GM10266 (cell line): Measurements from ENCODE around the gene MYPN.

Experiments
- DNase-seq: peaks from one replicate; pipeline ENCODE4 v3.0.0; 2012; ENCODE audit errors: extremely low spot score
- TF ChIP-seq, protein P1 (sequence below): IDR thresholded peaks from 2 replicates; pipeline ENCODE4 v1.5.1; 2012; ENCODE audit warnings: mild to moderate bottlenecking, low read depth; ENCODE audit not compliant: control insufficient read depth, insufficient read depth; ENCODE audit errors: missing control alignments

The MYPN gene

DNA sequence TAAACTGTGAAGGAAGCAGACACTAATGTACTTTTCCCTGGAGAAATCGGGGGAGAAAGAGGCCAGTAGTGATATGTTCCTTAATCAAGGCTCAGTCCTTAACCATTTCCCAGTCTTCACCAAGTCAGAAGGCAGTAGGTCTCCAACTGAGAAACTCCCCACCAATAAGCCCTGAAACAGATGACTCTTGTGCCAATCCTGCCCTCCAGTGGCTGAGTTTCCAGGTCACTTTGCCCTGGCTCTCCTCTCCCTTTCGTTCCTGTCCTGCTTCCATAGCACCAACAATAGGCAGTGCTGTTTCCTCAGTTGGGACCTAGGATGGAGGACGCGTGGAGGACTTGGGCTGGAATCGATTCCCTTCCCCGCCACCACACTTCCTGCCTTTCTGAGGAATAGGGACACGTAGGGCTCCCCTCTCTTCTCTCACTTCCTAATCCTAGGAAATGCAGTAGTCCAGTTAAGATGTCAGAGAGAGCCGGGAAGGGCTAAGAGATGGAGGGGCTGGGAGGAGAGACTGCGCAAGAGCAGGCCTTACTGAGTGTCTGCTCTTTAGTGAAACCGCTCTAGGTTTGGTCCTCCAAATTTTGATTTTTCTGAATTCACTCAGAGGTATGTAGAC, 99.2 kb downstream of the MYPN start:
- TF ChIP-seq, protein P1, sequence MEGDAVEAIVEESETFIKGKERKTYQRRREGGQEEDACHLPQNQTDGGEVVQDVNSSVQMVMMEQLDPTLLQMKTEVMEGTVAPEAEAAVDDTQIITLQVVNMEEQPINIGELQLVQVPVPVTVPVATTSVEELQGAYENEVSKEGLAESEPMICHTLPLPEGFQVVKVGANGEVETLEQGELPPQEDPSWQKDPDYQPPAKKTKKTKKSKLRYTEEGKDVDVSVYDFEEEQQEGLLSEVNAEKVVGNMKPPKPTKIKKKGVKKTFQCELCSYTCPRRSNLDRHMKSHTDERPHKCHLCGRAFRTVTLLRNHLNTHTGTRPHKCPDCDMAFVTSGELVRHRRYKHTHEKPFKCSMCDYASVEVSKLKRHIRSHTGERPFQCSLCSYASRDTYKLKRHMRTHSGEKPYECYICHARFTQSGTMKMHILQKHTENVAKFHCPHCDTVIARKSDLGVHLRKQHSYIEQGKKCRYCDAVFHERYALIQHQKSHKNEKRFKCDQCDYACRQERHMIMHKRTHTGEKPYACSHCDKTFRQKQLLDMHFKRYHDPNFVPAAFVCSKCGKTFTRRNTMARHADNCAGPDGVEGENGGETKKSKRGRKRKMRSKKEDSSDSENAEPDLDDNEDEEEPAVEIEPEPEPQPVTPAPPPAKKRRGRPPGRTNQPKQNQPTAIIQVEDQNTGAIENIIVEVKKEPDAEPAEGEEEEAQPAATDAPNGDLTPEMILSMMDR = peak; percentile 55
- DNase-seq = peak; percentile 32

DNA sequence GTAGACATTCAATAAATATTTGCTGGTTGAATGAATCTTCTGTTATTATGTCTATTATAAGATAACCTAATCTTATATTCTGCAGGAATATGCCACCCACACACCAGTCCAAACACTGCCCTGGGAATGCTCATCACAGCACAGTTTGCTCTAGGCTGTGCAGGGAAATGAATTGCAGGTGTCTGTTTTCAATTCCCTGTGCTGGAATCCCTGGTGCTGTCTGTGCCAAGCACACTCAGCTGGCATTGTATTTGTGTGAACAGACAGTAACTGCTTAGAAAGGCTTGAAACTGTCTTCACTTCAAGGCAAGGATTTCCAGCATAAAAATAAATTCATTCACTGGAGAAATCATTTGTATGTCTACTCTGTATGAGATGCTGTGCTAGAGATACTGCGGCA, 102.4 kb downstream of the MYPN start:
- TF ChIP-seq, protein P1 = no peak
- no peak for DNase-seq

DNA sequence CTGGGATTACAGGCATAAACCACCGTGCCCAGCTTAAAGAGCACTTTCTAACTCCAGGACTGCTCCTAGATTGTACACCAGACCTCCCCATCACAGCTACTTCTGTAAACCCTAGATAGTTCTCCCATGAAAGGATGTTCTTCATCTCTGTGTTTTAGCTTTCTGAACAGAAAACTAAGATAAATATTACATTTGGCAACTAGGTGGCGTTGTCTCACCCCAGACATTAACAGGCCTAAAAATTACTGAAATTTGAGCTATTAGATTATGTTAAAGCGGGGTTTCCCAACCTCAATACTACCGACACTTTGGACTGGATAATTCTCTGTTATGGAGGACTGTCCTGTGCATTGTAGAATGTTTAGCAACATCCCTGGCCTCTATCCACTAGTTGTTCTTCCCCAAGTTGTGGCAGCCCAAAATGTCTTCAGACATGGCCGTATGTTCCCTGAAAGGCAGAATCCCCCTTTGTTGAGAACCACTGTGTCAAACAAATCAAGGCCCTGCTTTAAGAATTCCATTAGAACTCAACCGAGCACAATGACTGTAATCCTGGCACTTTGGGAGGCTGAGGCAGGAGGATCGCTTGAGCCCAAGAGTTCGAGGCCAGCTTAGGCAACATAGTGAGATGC, 103.5 kb downstream of the MYPN start:
- peak; percentile 42 for DNase-seq
- TF ChIP-seq, protein P1 = peak; percentile 55

DNA sequence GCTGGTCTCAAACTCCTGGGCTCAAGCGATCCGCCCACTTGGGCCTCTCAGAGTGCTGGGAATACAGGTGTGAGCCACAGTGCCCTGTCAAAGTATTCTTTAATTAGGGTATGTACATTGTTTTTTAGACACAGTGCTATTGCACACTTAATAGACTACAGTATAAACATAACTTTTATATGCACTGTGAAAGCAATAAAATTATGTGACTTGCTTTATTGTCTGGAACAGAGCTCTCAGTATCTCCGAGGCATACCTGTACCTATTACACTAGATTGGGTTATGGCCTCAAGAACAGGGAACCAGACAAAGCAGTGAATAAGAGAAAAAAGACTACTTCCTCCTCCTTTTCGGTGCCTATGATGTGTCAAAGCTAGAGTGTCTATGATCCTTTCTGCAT, 109.5 kb downstream of the MYPN start:
- TF ChIP-seq, protein P1 = no peak
- no peak for DNase-seq

DNA sequence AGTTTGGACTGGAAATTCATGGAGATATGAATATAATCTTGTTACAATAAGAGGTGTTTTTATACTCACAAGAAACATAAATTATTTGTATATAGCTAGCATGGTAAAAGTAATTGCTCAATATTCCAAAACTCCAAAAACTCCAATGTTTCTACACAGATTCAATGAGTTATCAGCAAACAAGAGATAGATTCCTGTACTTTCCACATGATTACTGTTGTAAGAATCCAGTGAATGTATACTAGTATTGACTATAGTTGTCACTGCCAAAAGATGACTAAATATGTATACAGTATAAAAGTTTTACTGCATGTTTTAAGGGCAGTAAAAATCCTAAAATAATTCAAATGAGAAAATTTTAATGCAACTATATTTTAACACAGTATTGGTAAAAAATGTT, 111.9 kb downstream of the MYPN start:
- TF ChIP-seq, protein P1 = no peak
- DNase-seq = no peak

DNA sequence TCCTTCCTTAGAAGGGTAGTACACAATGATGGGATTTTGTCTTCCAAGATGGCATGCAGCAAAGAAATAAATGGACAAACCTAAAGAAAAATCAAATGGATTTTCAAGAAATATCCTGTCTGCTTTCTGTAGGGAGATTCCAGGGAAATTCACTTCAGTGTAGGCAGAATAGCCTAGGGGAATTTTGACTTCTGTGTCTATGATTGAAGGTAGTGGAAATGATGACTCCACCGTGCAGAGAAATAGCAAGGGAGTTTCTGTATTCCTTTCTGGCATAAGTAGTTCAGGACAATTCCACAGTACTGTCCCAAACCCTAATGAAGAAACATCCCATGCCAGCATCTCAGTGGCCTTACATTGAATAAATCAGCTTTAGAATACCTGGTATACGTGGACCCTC, 113.1 kb downstream of the MYPN start:
- TF ChIP-seq, protein P1 = no peak
- DNase-seq = no peak

DNA sequence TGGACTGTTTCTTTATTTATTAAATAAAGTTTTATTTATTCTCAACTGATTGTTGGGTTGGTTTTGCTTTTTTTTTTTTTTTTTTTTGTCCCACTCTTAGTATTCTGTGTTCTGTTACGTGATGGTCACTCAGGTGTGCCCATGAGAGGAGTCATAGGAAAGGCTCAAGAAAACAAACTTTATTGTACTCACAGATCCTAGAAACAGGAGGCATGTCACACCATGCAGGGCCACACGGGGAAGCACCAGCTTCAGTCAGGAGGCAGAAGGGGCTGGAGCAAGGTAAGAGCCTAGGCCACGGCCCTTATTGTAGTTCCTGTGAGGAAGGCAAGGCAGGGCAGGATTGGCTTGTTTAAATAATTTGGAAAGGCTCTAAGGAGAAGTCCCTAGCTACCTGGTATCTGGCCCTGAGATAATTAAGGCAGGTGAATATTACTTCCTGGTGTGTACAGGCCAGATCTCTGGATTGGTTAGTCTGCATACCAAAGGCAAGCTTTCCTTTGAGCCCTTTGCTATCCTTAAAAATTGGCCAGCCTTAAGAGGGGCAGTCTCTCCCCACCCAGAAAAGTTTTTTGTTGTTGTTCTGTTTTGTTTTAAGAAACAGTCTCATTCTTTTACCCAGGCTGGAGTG, 114.4 kb downstream of the MYPN start:
- DNase-seq = no peak
- TF ChIP-seq, protein P1 = no peak
